CD4-positive, alpha-beta T cell (primary cell): ENCODE measurements around the gene KCNH1. TPM values are rescaled to one million over a fixed set of nuclear protein-coding genes. Genes with fewer than 3 reads are reported as not detected.

Source experiments
- ATAC-seq: fragments of 200-7000 bp; cut with Tn5 transposase; one replicate; pipeline ENCODE4 v1.10.0; 2022; ENCODE audit warnings: mild to moderate bottlenecking; ENCODE audit not compliant: poor library complexity
- CTCF ChIA-PET: fragments of 350-600 bp; sonication (Branson Sonifier 250); formaldehyde crosslinking; loops from one replicate; lab custom pipeline; 2021; ENCODE audit warnings: antibody characterized with exemption, inconsistent platforms; lab: Charles Lee
- POLR2A ChIA-PET: fragments of 350-600 bp; sonication (Branson Sonifier 250); formaldehyde crosslinking; loops from one replicate; lab custom pipeline; 2021; ENCODE audit warnings: antibody characterized with exemption, inconsistent platforms; lab: Charles Lee
- DNase-seq, 14 experiments: peaks; one replicate each; pipeline ENCODE4 v3.0.0-alpha.2; 2013 to 2020; ENCODE audit warnings: mixed read lengths in 2 of 14
- H3K27ac ChIP-seq, 2 donors: one replicate each; pipeline versions ENCODE4 v1.5.1 to v1.7.0; 2013; ENCODE audit warnings: low read length in 2 of 2, low read depth in 1 of 2, mild to moderate bottlenecking in 1 of 2
- H3K27me3 ChIP-seq, 2 experiments: 1 replicate in 1 of 2; 2 replicates in 1 of 2; pipeline versions ENCODE4 v1.6.1 to v1.7.0; 2013; ENCODE audit warnings: low read length in 2 of 2, control low read depth in 1 of 2, mild to moderate bottlenecking in 1 of 2, moderate library complexity in 1 of 2; ENCODE audit not compliant: insufficient read depth in 2 of 2, control insufficient read depth in 1 of 2
- H3K36me3 ChIP-seq: one replicate; pipeline ENCODE4 v1.6.1; 2013; ENCODE audit warnings: low read length, control low read depth; ENCODE audit not compliant: insufficient read depth
- H3K4me1 ChIP-seq: one replicate; pipeline ENCODE4 v1.6.1; 2013; ENCODE audit warnings: low read length, control low read depth; ENCODE audit not compliant: insufficient read depth
- H3K4me3 ChIP-seq: one replicate; pipeline ENCODE4 v1.5.1; 2013; ENCODE audit warnings: mild to moderate bottlenecking, low read length, moderate library complexity
- H3K9me3 ChIP-seq, 2 experiments: 1 replicate in 1 of 2; 2 replicates in 1 of 2; pipeline versions ENCODE4 v1.6.1 to v1.7.0; 2013; ENCODE audit warnings: low read length in 2 of 2, mild to moderate bottlenecking in 2 of 2, control low read depth in 1 of 2, moderate library complexity in 1 of 2; ENCODE audit not compliant: control insufficient read depth in 1 of 2, insufficient read depth in 1 of 2
- H3K27ac Mint-ChIP-seq: one replicate; pipeline ENCODE4 v1.8.0; 2020; ENCODE audit warnings: mixed read lengths
- H3K27me3 Mint-ChIP-seq: one replicate; pipeline ENCODE4 v1.8.0; 2021; ENCODE audit warnings: mixed read lengths
- H3K36me3 Mint-ChIP-seq: one replicate; pipeline ENCODE4 v1.8.0; 2021; ENCODE audit warnings: low read depth, mixed read lengths
- H3K4me1 Mint-ChIP-seq: one replicate; pipeline ENCODE4 v1.8.0; 2021; ENCODE audit warnings: low read depth, mixed read lengths
- H3K4me3 Mint-ChIP-seq: one replicate; pipeline ENCODE4 v1.8.0; 2020; ENCODE audit warnings: mild to moderate bottlenecking, mixed read lengths
- H3K9me3 Mint-ChIP-seq: one replicate; pipeline ENCODE4 v1.8.0; 2020; ENCODE audit warnings: mixed read lengths
- intact Hi-C, 2 experiments: fragments of 100-400 bp; cut with DNase I in 1 of 2; cut with micrococcal nuclease in 1 of 2; formaldehyde crosslinking; loops; one replicate each; pipeline versions ENCODE4 v1.15.1 to v1.9.0; 2023 to 2025; cut with DNase I, micrococcal nuclease
- total RNA-seq, 174 experiments: library from RNA in 2 of 174; stranded (reverse) in 2 of 174; gene quantifications; one replicate each; pipeline ENCODE4 v1.2.3 and lab custom pipeline; 2021 to 2026
- TF ChIP-seq, protein P1 (sequence below): fragments of 200-600 bp; IDR thresholded peaks from one replicate; pipeline ENCODE4 v1.8.0; 2022; ENCODE audit warnings: antibody characterized with exemption, mild to moderate bottlenecking

The KCNH1 gene
- total RNA-seq, 2 experiments from 2014 or later: not detected

DNA sequence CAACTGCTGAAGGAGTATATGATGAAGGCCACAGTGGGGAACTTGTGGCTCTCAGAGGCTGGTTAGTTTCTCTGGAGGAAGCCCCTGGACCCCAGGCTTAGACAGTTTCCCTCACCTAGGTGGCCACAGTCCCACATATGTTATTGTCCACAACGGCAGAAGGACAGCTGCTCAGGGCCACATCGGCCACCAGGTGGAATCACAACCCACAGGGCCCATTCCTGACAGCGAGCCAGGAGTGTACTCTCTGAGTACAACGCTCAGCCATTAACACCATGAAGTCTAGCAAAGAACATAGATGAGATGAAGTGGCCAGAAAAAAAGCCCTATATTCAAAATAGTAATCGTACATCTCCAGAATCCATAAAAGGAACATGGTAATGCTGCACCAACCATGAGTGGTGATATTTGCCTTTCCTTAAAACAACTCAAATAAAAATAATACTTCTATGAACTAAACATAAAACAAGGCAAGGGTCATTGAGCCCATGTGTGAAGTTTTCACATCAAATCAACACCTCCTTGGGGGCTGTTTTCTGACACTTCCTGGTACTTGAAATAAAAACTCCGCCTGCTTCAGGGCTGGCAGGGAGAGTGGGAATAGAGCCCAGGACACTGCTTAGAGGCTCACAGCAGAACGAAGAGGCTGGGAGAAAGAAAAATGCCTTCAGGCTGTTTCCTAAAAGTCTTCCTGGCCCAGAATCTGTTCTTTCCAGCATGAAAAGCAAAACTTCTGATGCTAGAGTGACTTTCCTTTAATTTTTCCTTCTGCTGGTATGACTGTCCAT, 421.9 kb downstream of the KCNH1 start:
- H3K36me3 ChIP-seq: no peaks in the 10 kb centered on the region
- no peak for DNase-seq
- H3K27ac ChIP-seq: no peak overlapping the region
- Mint-ChIP-seq H3K27ac (no peak overlapping the region), H3K9me3 (no peaks in the 10 kb centered on the region), H3K4me3 (no peak overlapping the region), H3K27me3 (no peaks in the 10 kb centered on the region), H3K36me3 (no peaks in the 10 kb centered on the region), H3K4me1 (no peaks in the 10 kb centered on the region)
- TF ChIP-seq, protein P1, sequence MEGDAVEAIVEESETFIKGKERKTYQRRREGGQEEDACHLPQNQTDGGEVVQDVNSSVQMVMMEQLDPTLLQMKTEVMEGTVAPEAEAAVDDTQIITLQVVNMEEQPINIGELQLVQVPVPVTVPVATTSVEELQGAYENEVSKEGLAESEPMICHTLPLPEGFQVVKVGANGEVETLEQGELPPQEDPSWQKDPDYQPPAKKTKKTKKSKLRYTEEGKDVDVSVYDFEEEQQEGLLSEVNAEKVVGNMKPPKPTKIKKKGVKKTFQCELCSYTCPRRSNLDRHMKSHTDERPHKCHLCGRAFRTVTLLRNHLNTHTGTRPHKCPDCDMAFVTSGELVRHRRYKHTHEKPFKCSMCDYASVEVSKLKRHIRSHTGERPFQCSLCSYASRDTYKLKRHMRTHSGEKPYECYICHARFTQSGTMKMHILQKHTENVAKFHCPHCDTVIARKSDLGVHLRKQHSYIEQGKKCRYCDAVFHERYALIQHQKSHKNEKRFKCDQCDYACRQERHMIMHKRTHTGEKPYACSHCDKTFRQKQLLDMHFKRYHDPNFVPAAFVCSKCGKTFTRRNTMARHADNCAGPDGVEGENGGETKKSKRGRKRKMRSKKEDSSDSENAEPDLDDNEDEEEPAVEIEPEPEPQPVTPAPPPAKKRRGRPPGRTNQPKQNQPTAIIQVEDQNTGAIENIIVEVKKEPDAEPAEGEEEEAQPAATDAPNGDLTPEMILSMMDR: no peak
- intact Hi-C loops: no loop called here
- H3K9me3 ChIP-seq: no peaks in the 10 kb centered on the region
- no peak overlapping the region for H3K4me3 ChIP-seq
- POLR2A ChIA-PET: no interaction called here
- H3K27me3 ChIP-seq: no peaks in the 10 kb centered on the region
- CTCF ChIA-PET: no interaction called here
- H3K4me1 ChIP-seq: no peaks in the 10 kb centered on the region
- ATAC-seq: no peak

DNA sequence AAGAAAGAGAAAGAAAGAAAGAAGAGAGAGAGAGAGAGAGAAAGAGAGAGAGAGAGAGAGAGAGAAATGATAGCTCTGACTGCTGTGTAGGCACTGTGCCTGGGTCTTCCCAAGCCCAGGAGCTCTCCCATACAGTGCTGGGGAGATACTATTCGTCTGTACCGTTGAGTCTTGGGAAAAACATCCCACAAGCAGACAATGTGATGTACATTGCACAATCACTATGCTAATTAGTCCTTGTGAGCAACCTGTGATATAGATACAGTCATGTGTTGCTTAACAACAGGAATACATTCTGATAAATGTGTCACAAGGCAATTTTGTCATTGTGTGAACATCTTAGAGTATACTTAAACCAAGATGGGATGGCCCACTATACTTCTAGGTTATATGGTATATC, 424.2 kb downstream of the KCNH1 start:
- no peaks in the 10 kb centered on the region for H3K9me3 Mint-ChIP-seq
- H3K4me3 Mint-ChIP-seq: no peak overlapping the region
- Histone ChIP-seq H3K27me3 (no peaks in the 10 kb centered on the region), H3K9me3 (no peaks in the 10 kb centered on the region), H3K4me3 (no peak overlapping the region), H3K36me3 (no peaks in the 10 kb centered on the region), H3K27ac (no peak overlapping the region), H3K4me1 (no peaks in the 10 kb centered on the region)
- no peaks in the 10 kb centered on the region for H3K4me1 Mint-ChIP-seq
- intact Hi-C loops: no loop called here
- ATAC-seq: no peak
- H3K36me3 Mint-ChIP-seq: no peaks in the 10 kb centered on the region
- ChIA-PET CTCF (no interaction called here), POLR2A (no interaction called here)
- H3K27ac Mint-ChIP-seq: no peak overlapping the region
- TF ChIP-seq, protein P1: no peak
- DNase-seq: no peak
- no peaks in the 10 kb centered on the region for H3K27me3 Mint-ChIP-seq

DNA sequence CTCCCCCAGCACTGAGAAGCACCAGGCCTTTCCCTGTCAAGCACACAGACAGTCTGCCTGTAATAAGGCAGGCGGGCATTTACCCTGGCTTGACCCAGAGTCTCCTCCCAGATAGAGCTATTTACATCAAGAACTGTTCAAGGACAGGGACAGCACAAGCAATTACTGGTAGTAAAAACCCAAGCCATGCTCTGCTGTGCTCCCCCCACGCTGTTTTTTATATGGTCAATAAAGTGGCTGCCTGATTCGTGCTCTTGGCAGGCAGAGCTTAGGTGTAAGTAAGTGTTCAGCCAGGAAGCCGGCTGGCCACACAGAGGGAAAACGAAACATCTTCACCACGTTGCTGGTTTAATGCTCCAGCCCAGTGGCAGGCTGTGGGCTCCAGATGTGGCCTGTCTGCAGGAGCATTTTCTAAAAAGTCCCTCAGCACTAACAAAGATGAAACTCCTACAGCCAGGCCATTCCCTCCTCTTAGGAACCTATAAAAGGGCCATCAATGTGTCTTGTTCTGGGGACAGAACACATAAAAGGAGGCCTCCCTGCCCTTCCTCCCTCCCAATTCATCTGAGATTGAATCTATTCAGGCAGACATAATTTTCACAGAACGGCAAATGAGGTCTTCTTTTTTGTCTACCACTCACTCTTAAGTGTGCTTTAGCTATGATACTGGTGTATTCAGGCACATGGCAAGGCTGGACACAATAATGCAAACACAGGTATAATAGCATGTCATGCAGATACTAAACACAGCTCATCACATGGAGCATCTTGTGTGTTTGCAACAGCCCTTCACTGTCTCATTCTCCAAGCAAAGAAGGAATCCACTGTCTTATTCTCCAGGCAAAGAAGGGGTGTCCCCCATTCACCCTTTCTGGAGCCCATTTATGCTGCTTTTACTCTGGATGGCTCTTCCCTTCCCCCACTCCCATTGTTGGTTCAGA, 426.4 kb downstream of the KCNH1 start:
- no peaks in the 10 kb centered on the region for H3K27me3 ChIP-seq
- H3K27ac ChIP-seq: no peak overlapping the region
- Mint-ChIP-seq H3K4me3 (no peak overlapping the region), H3K9me3 (no peaks in the 10 kb centered on the region), H3K4me1 (no peaks in the 10 kb centered on the region), H3K36me3 (no peaks in the 10 kb centered on the region), H3K27me3 (no peaks in the 10 kb centered on the region), H3K27ac (no peak overlapping the region)
- ChIA-PET CTCF (no interaction called here), POLR2A (no interaction called here)
- DNase-seq (no peak), ATAC-seq (no peak)
- no peaks in the 10 kb centered on the region for H3K36me3 ChIP-seq
- H3K4me1 ChIP-seq: no peaks in the 10 kb centered on the region
- TF ChIP-seq, protein P1: no peak
- H3K4me3 ChIP-seq: no peak overlapping the region
- H3K9me3 ChIP-seq: no peaks in the 10 kb centered on the region
- intact Hi-C loops: no loop called here
